Fibroblast of lung (primary cell): Measurements from ENCODE around the gene RCOR1.

Source experiments
- EZH2 ChIP-seq: IDR thresholded peaks from 2 replicates; pipeline ENCODE4 v1.5.1; 2012; ENCODE audit warnings: low read length, control low read depth, mild to moderate bottlenecking; ENCODE audit errors: missing control alignments
- TF ChIP-seq, protein P1 (sequence below), 2 donors: IDR thresholded peaks in 1 of 2; conservative IDR thresholded peaks in 1 of 2; 1 replicate in 1 of 2; 2 replicates in 1 of 2; pipeline ENCODE4 v1.5.1; 2011 to 2012; ENCODE audit warnings: low read length in 2 of 2, control low read depth in 1 of 2, inconsistent platforms in 1 of 2, low read depth in 1 of 2, mild to moderate bottlenecking in 1 of 2

DNA sequence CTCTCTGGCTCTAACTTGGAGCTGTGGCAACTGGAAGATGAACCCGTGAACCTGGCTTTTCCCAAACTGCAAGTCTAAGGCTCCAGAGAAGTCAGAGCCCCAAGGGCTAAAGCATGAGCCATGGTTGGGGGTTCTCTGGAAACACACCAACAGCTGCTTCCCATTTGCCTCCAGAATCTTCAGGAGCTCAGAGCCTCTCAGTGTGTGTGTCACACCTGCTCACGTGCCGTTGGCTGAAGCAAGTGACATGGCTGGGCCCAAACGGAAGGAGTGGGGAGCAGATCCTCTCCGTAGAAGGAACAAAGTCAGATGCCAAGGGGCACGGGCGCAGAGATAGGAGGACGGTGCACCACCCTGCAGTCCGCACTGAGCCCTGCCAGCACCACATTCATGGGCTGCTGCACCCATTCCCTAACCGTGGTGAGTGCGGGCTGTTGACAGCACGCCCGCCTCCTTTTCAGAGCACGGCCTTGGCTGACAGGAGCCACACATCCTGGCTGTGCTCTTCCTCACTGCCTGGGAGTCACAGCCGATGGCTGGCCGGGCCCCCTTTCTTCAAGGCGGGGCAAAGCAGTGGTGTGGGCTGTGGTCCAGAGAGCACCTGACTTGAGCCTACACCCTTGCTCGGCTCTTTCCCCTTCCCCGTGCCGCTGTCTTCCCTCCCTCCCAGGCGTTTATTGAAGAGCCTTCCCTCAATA lies 168.2 kb downstream of the RCOR1 start:
- TF ChIP-seq, protein P1, sequence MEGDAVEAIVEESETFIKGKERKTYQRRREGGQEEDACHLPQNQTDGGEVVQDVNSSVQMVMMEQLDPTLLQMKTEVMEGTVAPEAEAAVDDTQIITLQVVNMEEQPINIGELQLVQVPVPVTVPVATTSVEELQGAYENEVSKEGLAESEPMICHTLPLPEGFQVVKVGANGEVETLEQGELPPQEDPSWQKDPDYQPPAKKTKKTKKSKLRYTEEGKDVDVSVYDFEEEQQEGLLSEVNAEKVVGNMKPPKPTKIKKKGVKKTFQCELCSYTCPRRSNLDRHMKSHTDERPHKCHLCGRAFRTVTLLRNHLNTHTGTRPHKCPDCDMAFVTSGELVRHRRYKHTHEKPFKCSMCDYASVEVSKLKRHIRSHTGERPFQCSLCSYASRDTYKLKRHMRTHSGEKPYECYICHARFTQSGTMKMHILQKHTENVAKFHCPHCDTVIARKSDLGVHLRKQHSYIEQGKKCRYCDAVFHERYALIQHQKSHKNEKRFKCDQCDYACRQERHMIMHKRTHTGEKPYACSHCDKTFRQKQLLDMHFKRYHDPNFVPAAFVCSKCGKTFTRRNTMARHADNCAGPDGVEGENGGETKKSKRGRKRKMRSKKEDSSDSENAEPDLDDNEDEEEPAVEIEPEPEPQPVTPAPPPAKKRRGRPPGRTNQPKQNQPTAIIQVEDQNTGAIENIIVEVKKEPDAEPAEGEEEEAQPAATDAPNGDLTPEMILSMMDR (conservative IDR thresholded peaks at IDR 0.05 in 1 of 2, IDR thresholded peaks at IDR 0.05 in 1 of 2; ENCODE audit: low read depth in 1 of 2, low read length in 2 of 2) = no peak
- TF ChIP-seq EZH2 = no peak
